ENCODE results near the gene NAV2.
"Not testable (repeated sequence)": the region's sequence is repeated elsewhere in the genome, so short reads cannot be mapped to it uniquely, and the experiment has no call there.

NAV2 gene

GRCh38 chr11:19952911-19953310, 240.3 kb downstream of the NAV2 start:
- ATAC-seq (no peak), DNase-seq (ENCODE audit: low spot score in 2 of 2) (no peak)
- Mint-ChIP-seq H3K36me3 (no peaks in the 10 kb centered on the region), H3K4me3 (no peak overlapping the region), H3K27ac (no peak overlapping the region), H3K4me1 (peaks cover 8% of the 10 kb centered on the region), H3K9me3 (no peaks in the 10 kb centered on the region)

GRCh38 chr11:19953336-19953735, 240.7 kb downstream of the NAV2 start:
- ATAC-seq: no peak
- Mint-ChIP-seq H3K36me3 (no peaks in the 10 kb centered on the region), H3K4me3 (no peak overlapping the region), H3K9me3 (no peaks in the 10 kb centered on the region), H3K27ac (no peak overlapping the region), H3K4me1 (peaks cover 8% of the 10 kb centered on the region)
- no peak for DNase-seq (ENCODE audit: low spot score in 2 of 2)

DNA sequence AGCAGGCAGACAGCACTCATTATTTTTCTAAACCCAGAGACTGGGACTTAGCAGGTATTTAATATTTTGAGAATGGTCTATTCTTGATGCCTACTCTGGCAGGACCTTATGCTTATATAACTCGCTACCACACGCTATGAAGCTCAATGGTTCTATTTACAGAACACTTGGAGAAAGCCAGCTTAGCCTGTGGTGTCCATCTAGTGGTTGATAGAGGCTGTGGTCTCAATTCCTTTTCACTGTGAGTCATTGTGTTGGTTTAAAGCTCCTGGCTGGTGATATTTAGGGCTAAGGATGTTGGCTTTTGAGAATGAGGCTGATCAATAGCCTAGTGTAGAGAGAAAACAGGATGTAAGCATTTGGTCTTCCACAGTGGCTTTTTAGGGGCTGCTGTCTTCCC, 241.3 kb downstream of the NAV2 start:
- no peaks in the 10 kb centered on the region for H3K36me3 Mint-ChIP-seq
- H3K4me1 Mint-ChIP-seq: peaks cover 8% of the 10 kb centered on the region
- no peak for DNase-seq (ENCODE audit: low spot score in 2 of 2)
- H3K9me3 Mint-ChIP-seq: no peaks in the 10 kb centered on the region
- no peak for ATAC-seq
- no peak overlapping the region for H3K4me3 Mint-ChIP-seq
- H3K27ac Mint-ChIP-seq: no peak overlapping the region

DNA sequence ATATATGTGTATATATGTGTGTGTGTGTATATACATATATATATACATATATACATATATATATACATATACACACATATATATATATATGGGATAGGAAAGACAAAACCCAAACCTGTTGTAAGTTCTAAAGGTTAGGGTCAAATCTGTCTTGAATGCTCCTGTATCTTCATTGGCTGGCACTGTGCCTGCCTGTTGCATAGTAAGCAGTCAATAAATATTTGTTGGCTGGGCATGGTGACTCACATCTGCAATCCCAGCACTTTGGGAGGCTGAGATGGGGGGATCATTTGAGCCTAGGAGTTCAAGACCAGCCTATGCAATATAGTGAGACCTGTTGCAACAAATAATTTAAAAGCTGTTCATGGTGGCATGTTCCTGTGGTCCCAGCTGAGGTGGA, 242.3 kb downstream of the NAV2 start:
- Mint-ChIP-seq H3K36me3 (no peaks in the 10 kb centered on the region), H3K27ac (no peak overlapping the region), H3K4me3 (no peak overlapping the region), H3K9me3 (no peaks in the 10 kb centered on the region), H3K4me1 (peaks cover 8% of the 10 kb centered on the region)
- ATAC-seq (no peak), DNase-seq (ENCODE audit: low spot score in 2 of 2) (no peak)

GRCh38 chr11:19955660-19956059, 243.0 kb downstream of the NAV2 start:
- H3K9me3 Mint-ChIP-seq: no peaks in the 10 kb centered on the region
- DNase-seq (ENCODE audit: low spot score in 2 of 2) (no peak), ATAC-seq (no peak)
- peaks cover 8% of the 10 kb centered on the region for H3K4me1 Mint-ChIP-seq
- H3K36me3 Mint-ChIP-seq: no peaks in the 10 kb centered on the region
- no peak overlapping the region for H3K27ac Mint-ChIP-seq
- no peak overlapping the region for H3K4me3 Mint-ChIP-seq

- H3K4me1 Mint-ChIP-seq: peaks cover 8% of the 10 kb centered on the region
- H3K4me3 Mint-ChIP-seq: no peak overlapping the region
- H3K36me3 Mint-ChIP-seq: no peaks in the 10 kb centered on the region
- DNase-seq (ENCODE audit: low spot score in 2 of 2): no peak
- H3K27ac Mint-ChIP-seq: no peak overlapping the region
- no peak for ATAC-seq
- no peaks in the 10 kb centered on the region for H3K9me3 Mint-ChIP-seq
Measured at GRCh38 chr11:19956228-19956627, 243.6 kb downstream of the NAV2 start.

DNA sequence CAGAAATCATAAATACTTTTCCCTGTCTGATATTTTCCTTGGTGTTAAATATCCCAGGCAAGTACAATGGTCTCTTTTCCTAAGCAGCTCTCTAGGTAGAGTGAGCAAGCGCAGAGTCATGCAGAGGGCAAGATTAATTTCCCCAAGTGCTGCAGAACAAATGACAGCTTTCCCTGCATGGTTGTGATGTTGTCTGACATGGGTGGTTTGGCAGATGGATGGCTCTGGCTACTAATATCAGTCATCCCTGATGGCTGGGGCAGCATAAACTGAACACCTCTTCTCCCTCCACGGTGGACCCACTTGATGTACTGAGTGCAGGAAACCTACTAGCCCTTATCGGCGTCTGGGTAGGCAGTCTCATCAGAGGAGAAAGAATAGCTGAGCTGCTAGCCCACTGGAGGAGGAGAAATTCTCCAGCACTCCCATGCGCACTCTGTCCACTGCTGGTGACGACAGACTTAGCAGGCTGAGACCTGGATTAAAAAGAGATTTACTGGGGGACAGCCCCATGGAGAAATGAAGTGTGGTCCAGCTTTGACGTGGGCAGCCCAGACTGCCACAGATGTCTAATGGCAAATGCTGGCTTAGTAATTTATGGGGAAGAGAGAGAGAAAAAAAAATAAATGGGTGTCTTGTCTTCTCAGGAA, 244.8 kb downstream of the NAV2 start:
- Mint-ChIP-seq H3K9me3 (no peaks in the 10 kb centered on the region), H3K4me1 (no peaks in the 10 kb centered on the region), H3K27ac (no peak overlapping the region), H3K4me3 (no peak overlapping the region), H3K36me3 (no peaks in the 10 kb centered on the region)
- no peak for ATAC-seq
- no peak for DNase-seq (ENCODE audit: low spot score in 2 of 2)

DNA sequence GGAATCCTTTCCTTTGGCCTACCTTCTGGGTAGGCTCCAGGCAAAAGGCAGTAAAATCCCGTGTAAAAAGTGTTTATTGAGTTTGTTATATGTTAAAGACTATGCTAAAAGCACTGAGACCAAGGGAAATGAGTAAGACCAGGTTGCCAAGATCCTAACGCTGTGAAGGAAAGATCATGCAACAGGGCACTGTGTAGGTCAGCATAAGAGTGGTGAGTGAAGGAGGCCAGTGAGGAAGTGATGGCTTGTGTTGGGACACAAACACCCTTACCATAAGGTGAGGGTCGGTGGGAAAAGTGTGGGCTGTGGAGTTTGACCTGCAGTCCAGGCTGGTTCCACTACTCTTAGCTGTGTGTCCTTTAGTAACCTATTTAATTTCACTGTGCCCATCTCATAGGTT, 245.6 kb downstream of the NAV2 start:
- ATAC-seq (no peak), DNase-seq (ENCODE audit: low spot score in 2 of 2) (no peak)
- no peak overlapping the region for H3K4me3 Mint-ChIP-seq
- peaks cover 8% of the 10 kb centered on the region for H3K4me1 Mint-ChIP-seq
- no peak overlapping the region for H3K27ac Mint-ChIP-seq
- H3K9me3 Mint-ChIP-seq: no peaks in the 10 kb centered on the region
- H3K36me3 Mint-ChIP-seq: no peaks in the 10 kb centered on the region

- Mint-ChIP-seq H3K27ac (no peak overlapping the region), H3K4me1 (peaks cover 18% of the 10 kb centered on the region), H3K9me3 (no peaks in the 10 kb centered on the region), H3K4me3 (no peak overlapping the region), H3K36me3 (no peaks in the 10 kb centered on the region)
- DNase-seq (ENCODE audit: low spot score in 2 of 2) (no peak), ATAC-seq (no peak)
Measured at GRCh38 chr11:19959210-19959609, 246.6 kb downstream of the NAV2 start.

- no peak overlapping the region for H3K27ac Mint-ChIP-seq
- H3K36me3 Mint-ChIP-seq: no peaks in the 10 kb centered on the region
- ATAC-seq (no peak), DNase-seq (ENCODE audit: low spot score in 2 of 2) (no peak)
- H3K9me3 Mint-ChIP-seq: no peaks in the 10 kb centered on the region
- no peak overlapping the region for H3K4me3 Mint-ChIP-seq
- H3K4me1 Mint-ChIP-seq: peaks cover 21% of the 10 kb centered on the region
Measured at GRCh38 chr11:19959648-19960059, 247.0 kb downstream of the NAV2 start.

DNA sequence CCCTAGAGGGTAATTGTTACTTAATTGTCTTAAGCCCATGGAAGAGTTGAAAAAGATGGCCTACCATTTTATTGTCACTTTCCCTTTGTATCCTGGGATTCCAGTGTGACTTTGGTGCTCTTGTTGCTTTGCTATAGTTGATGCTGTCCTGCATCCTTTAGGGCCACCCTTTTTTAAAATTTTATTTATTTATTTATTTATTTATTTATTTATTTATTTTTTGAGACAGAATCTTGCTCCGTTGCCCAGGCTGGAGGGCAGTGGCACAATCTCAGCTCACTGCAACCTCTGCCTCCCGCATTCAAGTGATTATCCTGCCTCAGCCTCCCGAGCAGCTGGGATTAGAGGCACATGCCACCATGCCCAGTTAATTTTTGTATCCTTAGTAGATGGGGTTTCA, 247.8 kb downstream of the NAV2 start:
- DNase-seq (ENCODE audit: low spot score in 2 of 2); H3K27ac Mint-ChIP-seq; ATAC-seq; H3K36me3 Mint-ChIP-seq; H3K4me3 Mint-ChIP-seq; H3K9me3 Mint-ChIP-seq: not testable (repeated sequence)
- H3K4me1 Mint-ChIP-seq: peaks cover 21% of the 10 kb centered on the region

DNA sequence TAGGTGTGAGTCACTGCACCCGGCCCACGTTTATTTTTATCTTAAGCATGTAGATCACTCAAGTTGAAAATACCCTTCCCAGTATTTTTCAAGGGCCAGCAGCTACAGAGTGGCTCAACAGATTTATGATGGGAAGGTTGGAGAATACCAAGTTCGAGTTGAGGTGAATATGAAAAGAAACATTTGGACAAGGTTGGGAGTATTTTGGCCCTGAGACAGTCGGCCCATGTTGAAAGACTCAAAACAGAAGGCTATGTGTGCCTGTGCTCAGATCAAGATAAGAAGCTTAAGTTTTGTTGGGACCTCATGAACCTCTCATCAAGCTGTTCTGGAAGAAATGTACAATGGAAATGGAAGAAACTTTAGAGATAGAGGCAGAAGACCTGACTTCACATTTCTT, 248.6 kb downstream of the NAV2 start:
- Mint-ChIP-seq H3K4me3 (no peak overlapping the region), H3K4me1 (peaks cover 21% of the 10 kb centered on the region), H3K36me3 (no peaks in the 10 kb centered on the region), H3K9me3 (no peaks in the 10 kb centered on the region), H3K27ac (no peak overlapping the region)
- DNase-seq (ENCODE audit: low spot score in 2 of 2): no peak
- no peak for ATAC-seq

GRCh38 chr11:19962053-19962800, 249.6 kb downstream of the NAV2 start:
- no peaks in the 10 kb centered on the region for H3K36me3 Mint-ChIP-seq
- H3K27ac Mint-ChIP-seq: no peak overlapping the region
- ATAC-seq (no peak), DNase-seq (ENCODE audit: low spot score in 2 of 2) (no peak)
- H3K4me1 Mint-ChIP-seq: peaks cover 21% of the 10 kb centered on the region
- H3K9me3 Mint-ChIP-seq: no peaks in the 10 kb centered on the region
- H3K4me3 Mint-ChIP-seq: no peak overlapping the region

GRCh38 chr11:19962801-19963175, 250.2 kb downstream of the NAV2 start:
- Mint-ChIP-seq H3K4me1 (peaks cover 21% of the 10 kb centered on the region), H3K36me3 (no peaks in the 10 kb centered on the region), H3K9me3 (no peaks in the 10 kb centered on the region), H3K27ac (no peak overlapping the region), H3K4me3 (no peak overlapping the region)
- no peak for DNase-seq (ENCODE audit: low spot score in 2 of 2)
- ATAC-seq: no peak

DNA sequence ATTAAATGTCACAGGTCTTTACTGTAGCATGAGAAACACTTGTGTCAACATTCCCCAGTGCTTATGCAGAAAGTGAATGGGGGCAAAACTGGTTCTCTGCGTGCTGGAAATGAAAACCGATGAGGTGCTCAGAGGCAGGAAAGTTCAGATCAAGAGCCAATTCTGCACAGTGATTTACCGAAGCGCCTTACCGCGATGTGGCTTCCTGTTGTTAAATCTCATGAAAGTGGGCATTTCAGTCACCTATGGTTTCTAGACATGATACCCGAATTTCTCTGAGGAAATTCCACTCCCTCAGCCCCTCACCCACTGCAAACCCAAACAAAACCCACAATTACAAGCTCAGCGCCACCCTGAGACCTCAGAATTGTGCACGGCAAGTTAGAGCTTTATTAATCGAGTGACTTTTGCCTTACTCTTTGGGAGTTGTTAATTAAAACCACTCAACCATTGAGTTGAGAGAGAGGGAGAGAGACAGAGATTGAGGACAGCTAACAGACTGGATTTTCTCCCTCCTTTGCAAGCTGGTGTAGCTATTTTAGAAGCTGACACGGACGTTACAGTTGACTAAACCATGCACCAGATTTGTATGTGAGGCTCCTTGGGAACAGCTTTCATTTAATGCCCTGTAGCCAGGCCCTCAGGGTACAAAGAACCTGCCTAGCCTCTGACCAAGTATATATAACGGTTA, 251.2 kb downstream of the NAV2 start:
- H3K9me3 Mint-ChIP-seq: no peaks in the 10 kb centered on the region
- peaks cover 21% of the 10 kb centered on the region for H3K4me1 Mint-ChIP-seq
- H3K27ac Mint-ChIP-seq: no peak overlapping the region
- H3K36me3 Mint-ChIP-seq: no peaks in the 10 kb centered on the region
- no peak for DNase-seq (ENCODE audit: low spot score in 2 of 2)
- peak; percentile 70 for ATAC-seq
- no peak overlapping the region for H3K4me3 Mint-ChIP-seq

GRCh38 chr11:19966441-19966840, 253.8 kb downstream of the NAV2 start:
- Mint-ChIP-seq H3K4me1 (peaks cover 44% of the 10 kb centered on the region), H3K9me3 (no peaks in the 10 kb centered on the region), H3K27ac (no peak overlapping the region), H3K4me3 (no peak overlapping the region), H3K36me3 (peaks cover 7% of the 10 kb centered on the region)
- DNase-seq (ENCODE audit: low spot score in 2 of 2) (no peak), ATAC-seq (no peak)
